Kidney (tissue), 14 donors: ENCODE results near the gene STYK1. TPM values are rescaled to one million over a fixed set of nuclear protein-coding genes. Genes with fewer than 3 reads are reported as not detected.

Experiments
- DNase-seq, 5 donors: peaks; one replicate each; pipeline ENCODE4 v3.0.0-alpha.2; 2013 to 2020
- FAIRE-seq: peaks from 2 replicates; lab custom pipeline; 2012; peaks lifted over from hg19 to GRCh38; lab: Jason Lieb, UNC
- H3K27ac ChIP-seq, 2 donors: one replicate each; pipeline ENCODE4 v1.7.0; 2013; ENCODE audit warnings: low read depth in 2 of 2, low read length in 2 of 2, inconsistent platforms in 1 of 2
- H3K27me3 ChIP-seq: one replicate; pipeline ENCODE4 v1.7.1; 2013; ENCODE audit warnings: low read length, inconsistent platforms; ENCODE audit not compliant: control insufficient read depth, insufficient read depth
- H3K36me3 ChIP-seq, 3 donors: one replicate each; pipeline versions ENCODE4 v1.7.0 to v1.7.1; 2013; ENCODE audit warnings: low read length in 3 of 3, control low read depth in 1 of 3, inconsistent platforms in 1 of 3; ENCODE audit not compliant: insufficient read depth in 3 of 3, control insufficient read depth in 2 of 3
- H3K4me1 ChIP-seq, 3 donors: one replicate each; pipeline versions ENCODE4 v1.7.0 to v1.7.1; 2013; ENCODE audit warnings: low read length in 3 of 3, inconsistent platforms in 1 of 3, low read depth in 1 of 3; ENCODE audit not compliant: control insufficient read depth in 2 of 3, insufficient read depth in 2 of 3
- H3K4me3 ChIP-seq, 3 donors: one replicate each; pipeline versions ENCODE4 v1.7.0 to v1.8.1; 2013; ENCODE audit warnings: low read length in 3 of 3, control low read depth in 1 of 3, inconsistent platforms in 1 of 3
- H3K9ac ChIP-seq, 3 donors: one replicate each; pipeline versions ENCODE4 v1.7.0 to v1.7.1; 2013; ENCODE audit warnings: low read length in 3 of 3, control low read depth in 1 of 3, inconsistent platforms in 1 of 3
- H3K9me3 ChIP-seq, 3 donors: one replicate each; pipeline versions ENCODE4 v1.7.0 to v1.7.1; 2013; ENCODE audit warnings: low read length in 3 of 3, control low read depth in 1 of 3, inconsistent platforms in 1 of 3; ENCODE audit not compliant: control insufficient read depth in 2 of 3, insufficient read depth in 1 of 3
- intact Hi-C: fragments of 100-400 bp; cut with DNase I; formaldehyde crosslinking; loops from one replicate; pipeline ENCODE4 v1.11.1; 2022
- polyA plus RNA-seq: library from polyadenylated mRNA; stranded (reverse); fragments of 350-450 nt; fragmentation: Illumina TruSeq; extraction: RNeasy Lipid Tissue Mini Kit (QIAGEN cat#74804); gene quantifications from one replicate; pipeline ENCODE4 v1.2.3, GENCODE V29; 2014; ENCODE audit warnings: low read depth, low replicate concordance; ENCODE audit not compliant: insufficient read depth
- total RNA-seq: library from RNA; stranded (reverse); fragmentation: NEBNext Ultra II Directional; extraction: Animal tissue kit (Norgen Biotek cat#: 25700); gene quantifications from one replicate; pipeline ENCODE4 v1.2.1, GENCODE V29; 2021
- TF ChIP-seq, protein P1 (sequence below): IDR thresholded peaks from 3 replicates; pipeline ENCODE4 v1.5.1; 2012; ENCODE audit warnings: mild to moderate bottlenecking, moderate library complexity, borderline replicate concordance; ENCODE audit not compliant: insufficient read depth; ENCODE audit errors: extremely low read depth
- donor health status: control.
- donor health status: control.
- donor health status: control.
- donor health status: control.
- donor health status: control.
- donor health status: DM: yes; HTN: yes; CAD: no.
- donor health status: Normal renal cell carcinoma (clear cell type).

Gene STYK1
- total and polyA plus RNA-seq, 2 donors from 2014 or later: 0.58 to 1.6 TPM

DNA sequence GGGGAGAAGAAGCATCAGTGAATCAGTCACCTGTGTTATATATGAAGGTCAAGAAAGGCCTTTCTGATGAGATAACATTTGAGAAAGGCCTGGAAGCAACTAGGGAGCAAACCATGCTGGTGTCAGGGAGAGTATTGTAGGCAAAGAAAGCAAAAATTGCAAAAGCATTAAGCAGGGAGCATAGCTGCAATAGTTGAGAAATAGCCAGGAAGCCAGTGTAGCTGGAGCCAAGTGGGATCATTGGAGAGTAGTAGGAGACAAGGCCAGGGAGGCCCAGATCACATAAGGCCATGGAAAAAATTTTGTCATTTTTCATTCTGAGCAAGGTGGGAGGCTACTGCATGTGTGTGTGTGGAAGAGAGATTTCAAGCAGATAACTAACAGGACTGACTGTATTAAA is 41.6 kb downstream of the STYK1 start:
- FAIRE-seq (no peak), DNase-seq (no peak)
- Histone ChIP-seq H3K27me3 (no peaks in the 10 kb centered on the region), H3K9ac (no peak overlapping the region), H3K4me1 (no peaks in the 10 kb centered on the region), H3K27ac (no peak overlapping the region), H3K4me3 (no peak overlapping the region), H3K36me3 (no peaks in the 10 kb centered on the region), H3K9me3 (no peaks in the 10 kb centered on the region)
- TF ChIP-seq, protein P1, sequence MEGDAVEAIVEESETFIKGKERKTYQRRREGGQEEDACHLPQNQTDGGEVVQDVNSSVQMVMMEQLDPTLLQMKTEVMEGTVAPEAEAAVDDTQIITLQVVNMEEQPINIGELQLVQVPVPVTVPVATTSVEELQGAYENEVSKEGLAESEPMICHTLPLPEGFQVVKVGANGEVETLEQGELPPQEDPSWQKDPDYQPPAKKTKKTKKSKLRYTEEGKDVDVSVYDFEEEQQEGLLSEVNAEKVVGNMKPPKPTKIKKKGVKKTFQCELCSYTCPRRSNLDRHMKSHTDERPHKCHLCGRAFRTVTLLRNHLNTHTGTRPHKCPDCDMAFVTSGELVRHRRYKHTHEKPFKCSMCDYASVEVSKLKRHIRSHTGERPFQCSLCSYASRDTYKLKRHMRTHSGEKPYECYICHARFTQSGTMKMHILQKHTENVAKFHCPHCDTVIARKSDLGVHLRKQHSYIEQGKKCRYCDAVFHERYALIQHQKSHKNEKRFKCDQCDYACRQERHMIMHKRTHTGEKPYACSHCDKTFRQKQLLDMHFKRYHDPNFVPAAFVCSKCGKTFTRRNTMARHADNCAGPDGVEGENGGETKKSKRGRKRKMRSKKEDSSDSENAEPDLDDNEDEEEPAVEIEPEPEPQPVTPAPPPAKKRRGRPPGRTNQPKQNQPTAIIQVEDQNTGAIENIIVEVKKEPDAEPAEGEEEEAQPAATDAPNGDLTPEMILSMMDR: no peak
- intact Hi-C loops: no loop called here

DNA sequence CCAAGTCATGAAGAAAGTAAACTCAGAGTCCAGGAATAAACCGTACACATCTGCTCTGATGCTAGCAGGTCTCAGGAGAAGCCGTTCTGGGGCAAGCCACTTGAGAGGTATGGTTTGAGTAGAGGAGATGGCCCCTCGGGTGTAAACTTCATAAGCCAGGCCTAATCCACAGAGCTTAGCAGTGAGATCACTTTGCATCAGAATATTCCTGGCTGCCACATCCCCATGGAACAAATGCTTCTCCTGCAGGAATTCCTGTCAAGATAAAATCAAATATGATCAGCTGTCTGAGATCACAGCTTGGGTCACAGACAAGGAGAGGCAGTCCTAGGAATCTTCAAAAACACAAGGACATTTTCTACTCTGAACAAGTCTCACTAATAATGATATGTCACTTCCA is 49.2 kb downstream of the STYK1 start:
- FAIRE-seq (no peak), DNase-seq (no peak)
- Histone ChIP-seq H3K27me3 (no peaks in the 10 kb centered on the region), H3K9me3 (no peaks in the 10 kb centered on the region), H3K4me3 (no peak overlapping the region), H3K9ac (no peak overlapping the region), H3K4me1 (no peaks in the 10 kb centered on the region), H3K27ac (no peak overlapping the region), H3K36me3 (no peaks in the 10 kb centered on the region)
- intact Hi-C loops: no loop called here
- TF ChIP-seq, protein P1: no peak

DNA sequence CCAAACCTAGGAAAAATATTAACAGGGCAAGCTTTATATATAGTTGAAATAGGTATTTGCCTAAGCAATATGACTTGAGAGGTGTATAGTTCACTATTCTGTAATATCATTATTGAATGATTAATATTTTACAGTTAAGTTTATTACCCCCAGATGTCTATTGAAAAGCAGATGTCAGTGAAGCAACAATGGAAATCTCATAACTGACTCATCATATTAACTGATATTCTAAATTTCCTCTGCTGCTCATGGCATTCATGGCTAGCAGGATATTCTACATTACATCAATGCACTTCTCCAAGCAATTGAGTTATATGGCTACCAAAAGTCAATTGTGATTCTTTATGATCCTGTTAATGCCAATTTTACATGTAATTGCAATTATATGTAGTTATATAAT is 50.7 kb downstream of the STYK1 start:
- Histone ChIP-seq H3K27me3 (no peaks in the 10 kb centered on the region), H3K4me3 (no peak overlapping the region), H3K9me3 (no peaks in the 10 kb centered on the region), H3K27ac (no peak overlapping the region), H3K36me3 (no peaks in the 10 kb centered on the region), H3K9ac (no peak overlapping the region), H3K4me1 (no peaks in the 10 kb centered on the region)
- FAIRE-seq (no peak), DNase-seq (no peak)
- TF ChIP-seq, protein P1: no peak
- intact Hi-C loops: no loop called here

DNA sequence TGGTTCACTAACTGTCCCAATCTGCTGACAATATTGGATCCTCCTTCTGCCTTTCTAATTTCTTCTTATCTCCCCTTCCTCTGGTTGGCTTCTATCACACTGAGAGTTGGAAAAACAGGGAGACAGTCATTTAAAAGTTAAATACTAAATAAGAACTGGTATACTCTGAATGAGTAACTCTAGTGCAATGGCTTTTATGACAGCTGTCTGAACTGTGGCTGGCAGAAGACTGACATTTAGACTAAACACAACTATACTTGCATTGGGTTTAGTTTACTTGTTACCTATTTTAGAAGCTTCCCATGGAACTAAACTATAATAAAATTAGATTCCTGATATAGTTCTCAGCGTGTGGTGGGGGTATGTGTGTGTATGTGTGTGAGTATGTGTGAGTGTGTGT is 52.6 kb downstream of the STYK1 start:
- H3K4me1 ChIP-seq: no peaks in the 10 kb centered on the region
- TF ChIP-seq, protein P1: no peak
- FAIRE-seq: no peak
- no peak overlapping the region for H3K4me3 ChIP-seq
- no peaks in the 10 kb centered on the region for H3K36me3 ChIP-seq
- H3K9ac ChIP-seq: no peak overlapping the region
- H3K27ac ChIP-seq: no peak overlapping the region
- H3K9me3 ChIP-seq: no peaks in the 10 kb centered on the region
- intact Hi-C loops: no loop called here
- no peak for DNase-seq
- no peaks in the 10 kb centered on the region for H3K27me3 ChIP-seq
